Retina (tissue), 1 donor: ENCODE measurements around the gene KCNQ1.

ENCODE experiments used
- DNase-seq: peaks from one replicate; pipeline ENCODE4 v3.0.0-alpha.2; 2016

KCNQ1 gene

DNA sequence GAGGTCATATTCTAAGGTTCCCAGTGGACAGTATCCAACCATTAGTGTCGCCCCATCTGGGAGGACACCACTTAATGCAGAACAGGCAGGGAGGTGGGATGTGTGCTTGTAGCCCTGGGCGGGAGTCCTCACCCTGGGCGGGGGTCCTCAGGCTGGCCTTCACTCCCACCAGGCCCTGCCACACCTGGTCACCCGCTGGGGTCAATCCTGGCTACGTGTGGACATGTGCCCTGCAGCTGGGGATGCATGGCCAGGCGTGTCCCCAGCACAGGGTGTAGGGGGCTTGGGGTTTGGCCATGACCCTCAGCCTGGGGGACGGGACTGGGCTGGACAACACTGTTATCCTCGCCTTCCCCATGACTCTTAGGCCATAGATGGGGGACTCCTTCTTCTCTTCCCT lies 19.3 kb upstream of the KCNQ1 start:
- DNase-seq, result no peak

GRCh38 chr11:2426221-2426620 lies 18.6 kb upstream of the KCNQ1 start:
- no peak for DNase-seq

- no peak for DNase-seq
Measured at GRCh38 chr11:2426826-2427521, 17.8 kb upstream of the KCNQ1 start.

GRCh38 chr11:2427721-2428321 lies 17.0 kb upstream of the KCNQ1 start:
- no peak for DNase-seq

GRCh38 chr11:2428322-2428795 lies 16.4 kb upstream of the KCNQ1 start:
- DNase-seq, result peak; percentile 71

DNA sequence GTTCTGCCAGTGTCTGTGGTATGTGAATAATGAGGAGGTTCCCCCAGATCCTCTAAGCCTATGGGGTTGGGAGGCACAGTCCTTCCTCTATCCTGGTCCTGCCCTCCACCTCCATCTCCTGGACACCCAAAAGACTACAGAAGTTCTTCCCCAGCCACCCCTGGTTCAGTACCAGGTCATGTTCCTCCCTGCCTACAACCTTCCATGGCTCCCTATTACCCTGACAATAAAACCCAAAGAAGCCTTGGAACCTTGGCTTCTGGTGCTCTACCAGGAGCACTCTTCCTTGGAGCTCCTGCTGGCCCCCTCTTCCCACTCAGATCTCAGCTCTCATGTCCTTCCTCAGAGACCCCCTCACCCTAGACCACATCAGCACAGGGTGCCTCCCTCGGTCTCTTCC lies 13.4 kb upstream of the KCNQ1 start:
- DNase-seq, result no peak

DNA sequence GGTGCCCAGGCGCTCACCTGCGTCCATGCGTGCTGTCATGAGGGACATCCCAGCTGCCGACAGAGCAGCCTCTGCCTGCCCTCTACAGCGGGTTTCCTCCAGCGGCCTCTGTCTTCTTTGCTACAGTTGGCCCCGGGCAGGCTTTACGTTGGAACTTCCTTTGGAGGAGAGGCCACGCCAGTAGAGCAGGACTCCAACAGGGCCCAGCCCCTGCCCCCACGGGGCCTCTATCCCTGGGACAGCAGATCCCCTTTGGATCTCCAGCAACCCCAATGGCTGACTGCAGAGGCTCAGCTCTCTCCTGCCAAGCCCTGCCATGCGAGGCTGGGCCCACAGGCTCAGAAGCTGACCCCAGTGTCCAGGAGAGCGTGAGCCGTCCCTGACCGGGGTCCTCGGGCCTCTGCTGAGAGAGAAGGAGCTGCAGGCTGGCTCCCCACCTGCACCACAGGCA lies 12.6 kb upstream of the KCNQ1 start:
- no peak for DNase-seq

- no peak for DNase-seq
Measured at GRCh38 chr11:2432628-2433071, 12.2 kb upstream of the KCNQ1 start.

DNA sequence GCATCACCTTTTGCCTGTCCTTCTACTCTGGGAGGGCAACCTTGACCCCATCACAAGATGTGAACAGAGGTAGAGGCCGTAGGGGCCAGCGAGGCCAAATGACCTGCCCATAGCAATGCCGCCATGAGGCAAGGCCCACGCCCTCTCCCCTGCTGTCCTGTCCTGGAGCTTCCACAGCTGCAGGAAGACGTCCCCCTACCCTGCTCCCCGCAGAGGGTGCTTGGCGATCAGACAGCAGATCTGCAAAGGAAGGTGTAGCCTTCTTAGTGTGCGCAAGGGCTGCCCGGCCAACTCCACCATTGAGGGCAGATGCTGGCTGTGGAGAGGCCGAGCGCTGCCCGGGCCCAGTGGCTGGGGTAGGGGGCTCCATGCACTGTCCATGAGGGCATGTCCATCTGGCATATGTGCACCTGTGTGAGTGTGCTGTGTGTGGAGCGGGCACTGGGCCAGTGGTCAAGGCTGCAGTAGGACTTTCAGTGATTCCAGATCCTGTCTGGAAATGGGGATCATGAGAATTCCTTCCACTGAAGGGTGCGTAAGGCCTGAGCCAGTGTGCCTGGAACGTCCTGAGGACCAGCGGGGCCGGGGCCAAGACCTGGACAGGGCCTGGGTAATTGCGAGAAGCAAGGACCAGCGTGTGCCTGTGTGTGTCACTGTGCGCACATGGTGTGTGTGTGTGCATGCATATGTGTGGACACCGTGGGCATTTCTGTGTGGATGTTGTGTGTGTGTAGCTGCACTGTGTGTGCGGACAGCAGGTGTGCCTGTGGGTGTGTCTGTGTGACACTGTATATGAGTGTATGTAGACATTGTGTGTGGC lies 11.5 kb upstream of the KCNQ1 start:
- DNase-seq, result no peak

- no peak for DNase-seq
Measured at GRCh38 chr11:2434008-2434407, 10.8 kb upstream of the KCNQ1 start.

DNA sequence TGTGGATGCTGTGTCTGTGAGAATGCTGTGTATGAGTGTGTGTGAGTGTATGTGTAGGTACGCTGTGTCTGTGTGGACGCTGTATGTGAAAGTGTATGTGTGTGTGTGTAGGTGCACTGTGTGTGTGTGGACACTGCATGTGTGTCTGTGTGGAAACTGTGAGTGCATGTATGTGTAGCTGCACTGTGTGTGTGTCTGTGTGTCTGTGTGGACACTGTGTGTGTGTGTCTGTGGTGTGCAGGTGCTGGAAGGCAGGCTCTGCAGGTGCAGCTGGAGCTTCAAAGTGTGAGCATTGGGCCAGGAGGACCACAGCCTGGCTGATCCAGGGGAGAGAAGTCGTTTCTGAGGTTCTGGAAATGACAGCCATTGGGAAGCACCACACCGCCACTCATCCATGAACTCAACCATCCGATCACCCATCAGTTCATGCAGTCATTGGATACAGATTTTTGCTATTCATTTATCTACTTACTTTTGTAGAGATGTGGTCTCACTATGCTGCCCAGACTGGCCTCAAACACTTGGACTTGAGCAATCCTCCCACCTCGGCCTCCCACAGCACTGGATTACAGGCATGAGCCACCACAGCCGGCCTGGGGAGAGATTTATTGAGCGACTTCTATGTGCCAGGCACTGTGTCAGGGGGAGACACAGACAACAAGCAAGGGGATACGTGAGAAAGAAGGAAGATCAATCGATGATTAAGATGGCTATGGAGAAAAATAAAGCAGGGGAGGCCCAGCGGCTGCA lies 10.1 kb upstream of the KCNQ1 start:
- DNase-seq, result no peak

GRCh38 chr11:2435288-2436012 lies 9.4 kb upstream of the KCNQ1 start:
- DNase-seq, result no peak

DNA sequence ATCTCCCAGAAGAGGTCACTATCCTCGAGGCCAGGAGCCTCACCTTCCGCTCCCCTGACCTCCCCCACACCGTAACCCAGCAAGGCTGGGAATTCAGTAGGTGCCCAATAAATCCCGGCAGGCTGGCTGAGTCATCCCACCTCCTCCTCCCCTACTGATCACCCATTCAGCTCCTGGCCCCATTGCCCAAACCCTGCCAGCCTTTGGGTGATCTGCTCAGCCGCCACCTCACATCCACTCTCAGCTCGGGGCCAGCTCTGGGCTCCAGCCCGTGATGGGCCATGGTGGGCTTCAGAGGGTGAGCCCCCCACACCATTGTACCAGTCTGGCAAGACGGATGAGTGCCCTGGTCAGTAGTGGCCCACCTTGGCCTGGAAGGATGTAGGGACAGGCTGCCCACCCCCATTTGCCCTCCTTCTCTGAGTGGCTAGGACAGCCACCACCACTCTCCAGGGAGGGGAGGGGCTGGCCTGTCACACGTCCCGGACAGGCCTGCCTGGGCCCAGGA lies 8.7 kb upstream of the KCNQ1 start:
- no peak for DNase-seq

GRCh38 chr11:2436521-2437031 lies 8.2 kb upstream of the KCNQ1 start:
- DNase-seq, result no peak

DNA sequence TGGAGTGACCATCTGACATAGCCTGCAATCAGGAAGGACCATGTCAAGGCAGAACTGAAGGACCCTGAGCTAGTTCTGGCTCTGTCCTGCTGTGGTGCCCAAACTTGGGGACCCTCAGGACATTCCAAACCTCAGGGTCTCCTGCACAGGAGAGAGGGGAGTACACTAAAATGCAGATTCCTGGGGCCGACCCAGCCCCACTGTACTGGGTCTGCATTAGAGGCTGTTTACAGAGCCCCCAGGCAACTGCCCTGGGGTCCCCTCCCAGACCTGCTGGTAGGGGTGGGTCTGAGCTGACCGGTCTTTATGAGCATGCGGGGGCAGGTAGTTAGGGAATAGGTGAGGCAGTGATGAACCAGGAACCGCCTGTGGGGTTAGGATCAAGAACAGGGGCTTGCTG lies 7.3 kb upstream of the KCNQ1 start:
- no peak for DNase-seq

DNA sequence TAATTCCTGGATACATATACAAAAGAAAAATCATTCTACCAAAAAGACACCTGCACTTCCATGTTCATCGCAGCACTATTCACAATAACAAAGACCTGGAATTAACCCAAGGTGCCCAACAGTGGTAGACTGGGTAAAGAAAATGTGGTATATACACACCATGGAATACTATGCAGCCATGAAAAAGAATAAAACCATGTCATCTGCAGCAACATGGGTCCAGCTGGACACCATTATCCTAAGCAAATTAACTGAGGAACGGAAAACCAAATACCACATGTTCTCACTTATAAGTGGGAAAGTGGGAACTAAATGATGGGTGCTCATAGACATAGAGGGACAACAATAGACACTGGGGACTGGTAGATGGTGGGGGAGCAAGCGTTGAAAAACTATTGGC lies 5.0 kb upstream of the KCNQ1 start:
- no peak for DNase-seq

GRCh38 chr11:2440646-2441045 lies 4.2 kb upstream of the KCNQ1 start:
- DNase-seq, result no peak

- no peak for DNase-seq
Measured at GRCh38 chr11:2441171-2441570, 3.6 kb upstream of the KCNQ1 start.

DNA sequence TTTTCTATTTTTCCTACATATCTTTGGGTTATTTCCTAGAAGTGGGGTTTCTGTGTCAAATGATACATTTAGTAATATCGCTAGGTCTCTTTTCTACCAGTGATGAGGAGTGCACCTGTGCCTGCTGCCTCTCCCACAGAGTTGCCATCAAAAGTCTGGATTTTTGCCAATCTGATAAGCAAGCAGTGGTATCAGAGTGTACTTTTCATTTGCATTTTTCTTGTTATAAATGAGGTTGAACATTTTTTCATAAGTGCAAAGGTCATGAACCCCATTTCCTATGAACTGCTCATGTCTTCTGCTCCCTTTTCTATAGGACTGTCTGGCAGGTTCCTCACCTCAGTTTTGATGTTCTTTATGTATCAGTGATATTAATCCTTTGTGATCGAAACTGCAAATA lies 2.2 kb upstream of the KCNQ1 start:
- DNase-seq, result no peak

- DNase-seq, result no peak
Measured at GRCh38 chr11:2443406-2443805, 1.4 kb upstream of the KCNQ1 start.

- no peak for DNase-seq
Measured at GRCh38 chr11:2443881-2444820, 657 bp upstream of the KCNQ1 start, which contains the start of gene TRPM5. Gene TRPM5 (minus strand): TSS chr11:2444514. CDS start chr11:2423036, 21,478 bp downstream.
